SK-N-SH (cell line): ENCODE results near the gene AKR1C4. TPM values are rescaled to one million over a fixed set of nuclear protein-coding genes. Genes with fewer than 3 reads are reported as not detected.

Experiments used
- CTCF ChIA-PET: fragments of 300-600, 350-600 bp; formaldehyde crosslinking; extraction: SDS; loops from one replicate; lab custom pipeline; 2021; lab: Yijun Ruan, JAX
- POLR2A ChIA-PET: fragments of 350-600 bp; sonication (Branson Sonifier 250); formaldehyde crosslinking; extraction: SDS; loops from one replicate; lab custom pipeline; 2020; ENCODE audit warnings: antibody characterized with exemption, inconsistent platforms; lab: Yijun Ruan, JAX
- DNase-seq: peaks from one replicate; pipeline ENCODE4 v3.0.0; 2012
- H2AFZ ChIP-seq: fragments of 200-600 bp; sonication (generic); 2 replicates; pipeline ENCODE4 v1.8.1; 2016; ENCODE audit warnings: antibody characterized with exemption, mild to moderate bottlenecking, low read depth
- H3F3A ChIP-seq: fragments of 200-600 bp; sonication (generic); replicated peaks from 2 replicates; pipeline ENCODE3; 2016; ENCODE audit warnings: antibody characterized with exemption, mild to moderate bottlenecking; ENCODE audit not compliant: insufficient read depth
- H3K27ac ChIP-seq, 2 experiments: fragments of 200-500 bp in 1 of 2; fragments of 200-600 bp in 1 of 2; sonication (Bioruptor generic) in 1 of 2; sonication (generic), shearing (Covaris generic) in 1 of 2; 2 replicates each; pipeline versions ENCODE4 v1.5.1 to v1.6.1; 2014 to 2016; ENCODE audit warnings: low read depth in 2 of 2, inconsistent platforms in 1 of 2, low read length in 1 of 2, mild to moderate bottlenecking in 1 of 2, mixed read lengths in 1 of 2
- H3K27me3 ChIP-seq: fragments of 200-600 bp; sonication (generic), shearing (Covaris generic); 2 replicates; pipeline ENCODE4 v1.6.1; 2016; ENCODE audit warnings: mixed run types; ENCODE audit not compliant: insufficient read depth
- H3K36me3 ChIP-seq, 2 experiments: fragments of 200-500 bp in 1 of 2; fragments of 200-600 bp in 1 of 2; sonication (Bioruptor generic) in 1 of 2; sonication (generic) in 1 of 2; replicated peaks in 1 of 2; 2 replicates each; pipeline versions ENCODE3 to v1.5.1; 2014 to 2016; ENCODE audit warnings: low read length in 1 of 2, mild to moderate bottlenecking in 1 of 2; ENCODE audit not compliant: insufficient read depth in 2 of 2, control insufficient read depth in 1 of 2
- H3K4me1 ChIP-seq, 2 experiments: fragments of 200-500 bp in 1 of 2; fragments of 200-600 bp in 1 of 2; sonication (Bioruptor generic) in 1 of 2; sonication (generic), shearing (Covaris generic) in 1 of 2; 2 replicates each; pipeline versions ENCODE4 v1.5.1 to v1.6.1; 2014 to 2016; ENCODE audit warnings: low read depth in 1 of 2, low read length in 1 of 2, mixed run types in 1 of 2; ENCODE audit not compliant: insufficient read depth in 2 of 2, control insufficient read depth in 1 of 2
- H3K4me2 ChIP-seq: fragments of 200-600 bp; sonication (generic), shearing (Covaris generic); 2 replicates; pipeline ENCODE4 v1.6.1; 2017; ENCODE audit warnings: mixed run types
- H3K4me3 ChIP-seq, 2 experiments: fragments of 200-500 bp in 1 of 2; fragments of 200-600 bp in 1 of 2; sonication (Bioruptor generic) in 1 of 2; sonication (generic), shearing (Covaris generic) in 1 of 2; 2 replicates each; pipeline versions ENCODE4 v1.5.1 to v1.8.1; 2014 to 2016; ENCODE audit warnings: low read depth in 2 of 2, inconsistent platforms in 1 of 2, low read length in 1 of 2, mild to moderate bottlenecking in 1 of 2, mixed read lengths in 1 of 2, moderate library complexity in 1 of 2
- H3K79me2 ChIP-seq: fragments of 200-600 bp; sonication (generic); 2 replicates; pipeline ENCODE4 v1.8.1; 2017; ENCODE audit warnings: mild to moderate bottlenecking; ENCODE audit not compliant: insufficient read depth
- H3K9ac ChIP-seq: fragments of 200-600 bp; sonication (generic); 2 replicates; pipeline ENCODE4 v1.6.1; 2017; ENCODE audit warnings: mixed run types
- H3K9me2 ChIP-seq: fragments of 200-600 bp; sonication (generic); 2 replicates; pipeline ENCODE4 v1.6.1; 2017; ENCODE audit warnings: mixed run types
- H3K9me3 ChIP-seq: fragments of 200-600 bp; sonication (generic); 2 replicates; pipeline ENCODE4 v1.6.1; 2017; ENCODE audit warnings: mixed run types, mild to moderate bottlenecking, moderate library complexity
- H4K20me1 ChIP-seq: fragments of 200-600 bp; sonication (generic); 2 replicates; pipeline ENCODE4 v1.6.1; 2017; ENCODE audit warnings: mild to moderate bottlenecking, mixed run types; ENCODE audit not compliant: insufficient read depth
- CTCF ChIP-seq: fragments of 200-600 bp; sonication (generic); IDR thresholded peaks from 2 replicates; pipeline ENCODE4 v1.6.1; 2017; ENCODE audit warnings: antibody characterized with exemption, mild to moderate bottlenecking, moderate library complexity
- EZH2phosphoT487 ChIP-seq: fragments of 200-600 bp; sonication (generic); IDR thresholded peaks from 2 replicates; pipeline ENCODE4 v1.6.1; 2017; ENCODE audit warnings: low read depth, mixed run types, mild to moderate bottlenecking, antibody characterized with exemption, moderate library complexity, borderline replicate concordance
- FOSL2 ChIP-seq: IDR thresholded peaks from 2 replicates; pipeline ENCODE4 v1.4.0; 2012; ENCODE audit warnings: low read depth, mild to moderate bottlenecking, moderate library complexity, borderline replicate concordance
- FOXJ3 ChIP-seq: sonication (generic); formaldehyde crosslinking; IDR thresholded peaks from 2 replicates; pipeline ENCODE4 v1.5.1; 2020; ENCODE audit warnings: mild to moderate bottlenecking, missing genetic modification reagents
- FOXM1 ChIP-seq: IDR thresholded peaks from 2 replicates; pipeline ENCODE4 v1.4.0; 2012; ENCODE audit warnings: low read depth, mild to moderate bottlenecking
- GABPA ChIP-seq: IDR thresholded peaks from 2 replicates; pipeline ENCODE4 v1.4.0; 2012; ENCODE audit warnings: low read depth, mild to moderate bottlenecking
- GATA2 ChIP-seq: sonication (generic); formaldehyde crosslinking; IDR thresholded peaks from 2 replicates; pipeline ENCODE4 v1.5.0; 2020; ENCODE audit warnings: mild to moderate bottlenecking, missing genetic modification reagents
- JUND ChIP-seq: IDR thresholded peaks from 2 replicates; pipeline ENCODE4 v1.4.0; 2012
- MEF2A ChIP-seq: IDR thresholded peaks from 2 replicates; pipeline ENCODE4 v1.4.0; 2012; ENCODE audit warnings: low read depth, borderline replicate concordance
- MXI1 ChIP-seq: IDR thresholded peaks from 2 replicates; pipeline ENCODE4 v1.6.1; 2012; ENCODE audit warnings: mild to moderate bottlenecking, low read depth, low read length, improper control_type of control experiment
- NFIC ChIP-seq: IDR thresholded peaks from 2 replicates; pipeline ENCODE4 v1.4.0; 2012; ENCODE audit warnings: borderline replicate concordance
- NRF1 ChIP-seq: IDR thresholded peaks from 2 replicates; pipeline ENCODE4 v1.6.1; 2012; ENCODE audit warnings: low read depth, mild to moderate bottlenecking, low read length
- RFX5 ChIP-seq: IDR thresholded peaks from 2 replicates; pipeline ENCODE4 v1.6.1; 2012; ENCODE audit warnings: mild to moderate bottlenecking, improper control_type of control experiment, low read length
- SMC3 ChIP-seq: IDR thresholded peaks from 2 replicates; pipeline ENCODE4 v1.6.1; 2012; ENCODE audit warnings: low read depth, low read length, improper control_type of control experiment
- TCF12 ChIP-seq: IDR thresholded peaks from 2 replicates; pipeline ENCODE4 v1.4.0; 2012
- TEAD4 ChIP-seq: IDR thresholded peaks from 2 replicates; pipeline ENCODE4 v1.4.0; 2012; ENCODE audit warnings: mild to moderate bottlenecking, borderline replicate concordance; ENCODE audit not compliant: insufficient read depth
- YY1 ChIP-seq: IDR thresholded peaks from 2 replicates; pipeline ENCODE4 v1.4.0; 2012; ENCODE audit warnings: low read depth, mild to moderate bottlenecking
- ZBTB33 ChIP-seq: IDR thresholded peaks from 2 replicates; pipeline ENCODE4 v1.4.0; 2012; ENCODE audit warnings: low read depth, borderline replicate concordance
- WGBS: methylation state at CpG from one replicate; pipeline ENCODE4 v1.1.6; 2017; ENCODE audit warnings: low lambda C conversion rate; 5-methylcytosine and 5-hydroxymethylcytosine counted together
- polyA plus RNA-seq, 3 experiments: library from polyadenylated mRNA; depleted of rRNA; stranded (reverse); fragments of >200 nt; gene quantifications; 2 replicates each; pipeline ENCODE4 v1.2.3, GENCODE V29; 2012

Gene AKR1C4
- polyA plus RNA-seq, 1 of the 3 experiments (the other 2 are of a cell fraction), result not detected

GRCh38 chr10:5159126-5159525, 37.5 kb upstream of the AKR1C4 start:
- no peak overlapping the region for H2AFZ ChIP-seq
- no peaks in the 10 kb centered on the region for H3K27me3 ChIP-seq
- 12% methylated on average over 6 of the region's 6 CpGs for WGBS
- CTCF ChIA-PET, result interaction anchor here (1.2 kb wide), 2 partner anchors 65 to 309 kb away, joined by 3 read pairs; partner anchors contain the start of gene AKR1C3
- H3K4me1 ChIP-seq, result no peaks in the 10 kb centered on the region
- no peaks in the 10 kb centered on the region for H4K20me1 ChIP-seq
- POLR2A ChIA-PET, result no interaction called here
- DNase-seq, result no peak
- H3K4me2 ChIP-seq, result no peak overlapping the region
- no peak overlapping the region for H3K9ac ChIP-seq
- H3F3A ChIP-seq, result no peaks in the 10 kb centered on the region
- no peaks in the 10 kb centered on the region for H3K9me3 ChIP-seq
- no peaks in the 10 kb centered on the region for H3K9me2 ChIP-seq
- H3K36me3 ChIP-seq, result no peaks in the 10 kb centered on the region
- TF ChIP-seq YY1 (no peak), TCF12 (no peak), NFIC (no peak), MEF2A (no peak), RFX5 (no peak), FOSL2 (no peak), NRF1 (no peak), FOXJ3 (CRISPR knock-in tag) (no peak), MXI1 (no peak), GABPA (no peak), SMC3 (no peak), GATA2 (no peak), FOXM1 (no peak), CTCF (no peak)
- H3K27ac ChIP-seq, result no peak overlapping the region
- H3K4me3 ChIP-seq, result no peak overlapping the region
- H3K79me2 ChIP-seq, result no peaks in the 10 kb centered on the region

- no peaks in the 10 kb centered on the region for H3K4me1 ChIP-seq
Observed at GRCh38 chr10:5163487-5163886, 33.1 kb upstream of the AKR1C4 start.

More at GRCh38 chr10:5163487-5163886, 33.1 kb upstream of the AKR1C4 start:
- H3K4me2 ChIP-seq, result no peak overlapping the region
- peaks cover 7% of the 10 kb centered on the region; the same call in 1 of the 2 replicates for H3K9me3 ChIP-seq
- H3K4me3 ChIP-seq, result no peak overlapping the region
- H3K27ac ChIP-seq, result no peak overlapping the region
- H3K36me3 ChIP-seq, result no peaks in the 10 kb centered on the region
- ChIA-PET CTCF (no interaction called here), POLR2A (no interaction called here)
- 31% methylated on average over 2 of the region's 2 CpGs for WGBS
- no peaks in the 10 kb centered on the region for H4K20me1 ChIP-seq
- H3K27me3 ChIP-seq, result no peaks in the 10 kb centered on the region
- no peaks in the 10 kb centered on the region for H3F3A ChIP-seq
- TF ChIP-seq ZBTB33, result no peak
- no peak for TF ChIP-seq EZH2phosphoT487
- no peak for TF ChIP-seq JUND
- no peak for TF ChIP-seq TEAD4
- TF ChIP-seq TCF12, result no peak
- no peak overlapping the region for H2AFZ ChIP-seq
- no peak for DNase-seq
- no peaks in the 10 kb centered on the region for H3K79me2 ChIP-seq
- no peaks in the 10 kb centered on the region for H3K9me2 ChIP-seq
- no peak overlapping the region for H3K9ac ChIP-seq
